GM23248 (cell line): ENCODE results near the gene ZNF205. TPM values are rescaled to one million over a fixed set of nuclear protein-coding genes. Genes with fewer than 3 reads are reported as not detected.
A peak's percentile ranks its signal among the peaks of the same experiment; 100 is the strongest.

Source experiments
- DNase-seq: peaks from one replicate; pipeline ENCODE4 v3.0.0-alpha.2; 2015
- H2AFZ ChIP-seq: fragments of 200-600 bp; sonication (generic); 2 replicates; pipeline ENCODE4 v1.6.1; 2016; ENCODE audit warnings: antibody characterized with exemption
- H3F3A ChIP-seq: fragments of 200-600 bp; sonication (generic); 2 replicates; pipeline ENCODE4 v1.6.1; 2016; ENCODE audit warnings: mild to moderate bottlenecking, antibody characterized with exemption, mixed run types; ENCODE audit not compliant: insufficient read depth
- H3K27ac ChIP-seq: fragments of 200-600 bp; sonication (generic); 2 replicates; pipeline ENCODE4 v1.5.1; 2016; ENCODE audit warnings: mild to moderate bottlenecking
- H3K27me3 ChIP-seq: fragments of 200-600 bp; sonication (generic); replicated peaks from 2 replicates; pipeline ENCODE4 v1.6.1; 2016; ENCODE audit warnings: mild to moderate bottlenecking; ENCODE audit not compliant: insufficient read depth
- H3K36me3 ChIP-seq: fragments of 200-600 bp; sonication (generic); 2 replicates; pipeline ENCODE4 v1.6.1; 2016; ENCODE audit warnings: low read depth, mild to moderate bottlenecking
- H3K4me1 ChIP-seq: fragments of 200-600 bp; sonication (generic); 2 replicates; pipeline ENCODE4 v1.6.1; 2016; ENCODE audit warnings: mild to moderate bottlenecking; ENCODE audit not compliant: insufficient read depth
- H3K4me2 ChIP-seq: fragments of 200-600 bp; sonication (generic); one replicate; pipeline ENCODE4 v1.6.1; 2016; ENCODE audit warnings: mild to moderate bottlenecking; ENCODE audit not compliant: unreplicated experiment
- H3K4me3 ChIP-seq: fragments of 200-600 bp; sonication (generic); 2 replicates; pipeline ENCODE4 v1.5.1; 2016; ENCODE audit warnings: mild to moderate bottlenecking
- H3K79me2 ChIP-seq: fragments of 200-600 bp; sonication (generic); 2 replicates; pipeline ENCODE4 v1.6.1; 2016; ENCODE audit warnings: mild to moderate bottlenecking; ENCODE audit not compliant: insufficient read depth
- H3K9ac ChIP-seq: fragments of 200-600 bp; sonication (generic); 2 replicates; pipeline ENCODE4 v1.6.1; 2016; ENCODE audit warnings: mild to moderate bottlenecking
- H3K9me2 ChIP-seq: fragments of 200-600 bp; sonication (generic); 2 replicates; pipeline ENCODE4 v1.6.1; 2016; ENCODE audit warnings: mixed run types, mild to moderate bottlenecking, moderate library complexity; ENCODE audit not compliant: insufficient read depth
- H3K9me3 ChIP-seq: fragments of 200-600 bp; sonication (generic); one replicate; pipeline ENCODE4 v1.6.1; 2017; ENCODE audit warnings: low read depth
- H4K20me1 ChIP-seq: fragments of 200-600 bp; sonication (generic); 2 replicates; pipeline ENCODE4 v1.6.0; 2016; ENCODE audit not compliant: insufficient read depth
- EZH2 ChIP-seq: fragments of 200-600 bp; sonication (generic); IDR thresholded peaks from 2 replicates; pipeline ENCODE4 v1.6.1; 2018; ENCODE audit warnings: antibody characterized with exemption, mild to moderate bottlenecking; ENCODE audit not compliant: insufficient read depth, poor library complexity, severe bottlenecking
- EZH2phosphoT487 ChIP-seq: fragments of 200-600 bp; sonication (generic); IDR thresholded peaks from 2 replicates; pipeline ENCODE4 v1.6.1; 2018; ENCODE audit warnings: antibody characterized with exemption, moderate library complexity, mild to moderate bottlenecking, low read depth; ENCODE audit not compliant: insufficient read depth
- WGBS, 2 experiments: methylation state at CpG; one replicate each; pipeline ENCODE4 v1.1.6; 2015 to 2017; ENCODE audit warnings: low lambda C conversion rate in 2 of 2, low coverage in 1 of 2; ENCODE audit errors: missing lambda C conversion rate in 2 of 2; 5-methylcytosine and 5-hydroxymethylcytosine counted together
- in situ Hi-C: fragments of 300-500 bp; cut with MboI; formaldehyde crosslinking; loops from 2 replicates; pipeline ENCODE4 v1.15.0; 2020
- polyA plus RNA-seq: library from polyadenylated mRNA; unstranded; fragments of >200 nt; fragmentation: Nextera tagmentation; extraction: Ambion mirVana; gene quantifications from 2 replicates; pipeline ENCODE4 v1.2.1, GENCODE V29; 2016
- total RNA-seq: library from RNA; depleted of rRNA; stranded (reverse); fragments of >200 nt; shearing (Covaris generic); gene quantifications from 2 replicates; pipeline ENCODE4 v1.2.3, GENCODE V29; 2014

ZNF205 gene
- total and polyA plus RNA-seq, 2 experiments from 2014 or later = 4.4 to 14.6 TPM

DNA sequence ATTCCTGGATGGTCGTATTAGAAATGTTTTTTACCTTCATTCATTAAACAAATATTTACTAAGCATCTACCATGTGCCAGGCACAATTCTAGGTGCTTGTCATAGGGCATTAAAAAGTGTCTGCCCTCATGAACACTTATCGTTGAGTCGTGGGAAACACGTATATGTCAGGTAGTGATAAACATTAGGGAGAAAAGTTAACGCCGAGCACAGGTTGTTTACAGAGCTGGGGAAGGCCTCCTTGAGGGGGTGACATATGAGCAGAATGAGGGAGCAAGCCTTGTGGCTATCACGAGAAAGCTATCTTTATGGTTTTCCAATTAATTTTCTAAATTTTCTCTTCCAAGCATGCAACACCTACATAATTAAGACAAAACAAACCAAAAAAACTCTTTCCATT lies 21.5 kb downstream of the ZNF205 start:
- Histone ChIP-seq H3K4me2 (peak overlapping the region; percentile 94), H3K9me2 (no peaks in the 10 kb centered on the region), H3K4me1 (peaks cover 17% of the 10 kb centered on the region), H3K36me3 (no peaks in the 10 kb centered on the region), H3K9ac (peak overlapping the region; percentile 99), H3K27ac (peak overlapping the region; percentile 92), H3F3A (peaks cover 21% of the 10 kb centered on the region), H4K20me1 (no peaks in the 10 kb centered on the region), H3K4me3 (peak overlapping the region; percentile 100), H3K9me3 (no peaks in the 10 kb centered on the region), H3K27me3 (no peaks in the 10 kb centered on the region), H3K79me2 (peaks cover 63% of the 10 kb centered on the region), H2AFZ (peak overlapping the region; percentile 95)
- in situ Hi-C loops = no loop called here
- 8 to 9% methylated on average over 7 of the region's 7 CpGs for WGBS, 2 experiments
- no peak for TF ChIP-seq EZH2phosphoT487
- TF ChIP-seq EZH2 = no peak
- DNase-seq = peak; percentile 36

DNA sequence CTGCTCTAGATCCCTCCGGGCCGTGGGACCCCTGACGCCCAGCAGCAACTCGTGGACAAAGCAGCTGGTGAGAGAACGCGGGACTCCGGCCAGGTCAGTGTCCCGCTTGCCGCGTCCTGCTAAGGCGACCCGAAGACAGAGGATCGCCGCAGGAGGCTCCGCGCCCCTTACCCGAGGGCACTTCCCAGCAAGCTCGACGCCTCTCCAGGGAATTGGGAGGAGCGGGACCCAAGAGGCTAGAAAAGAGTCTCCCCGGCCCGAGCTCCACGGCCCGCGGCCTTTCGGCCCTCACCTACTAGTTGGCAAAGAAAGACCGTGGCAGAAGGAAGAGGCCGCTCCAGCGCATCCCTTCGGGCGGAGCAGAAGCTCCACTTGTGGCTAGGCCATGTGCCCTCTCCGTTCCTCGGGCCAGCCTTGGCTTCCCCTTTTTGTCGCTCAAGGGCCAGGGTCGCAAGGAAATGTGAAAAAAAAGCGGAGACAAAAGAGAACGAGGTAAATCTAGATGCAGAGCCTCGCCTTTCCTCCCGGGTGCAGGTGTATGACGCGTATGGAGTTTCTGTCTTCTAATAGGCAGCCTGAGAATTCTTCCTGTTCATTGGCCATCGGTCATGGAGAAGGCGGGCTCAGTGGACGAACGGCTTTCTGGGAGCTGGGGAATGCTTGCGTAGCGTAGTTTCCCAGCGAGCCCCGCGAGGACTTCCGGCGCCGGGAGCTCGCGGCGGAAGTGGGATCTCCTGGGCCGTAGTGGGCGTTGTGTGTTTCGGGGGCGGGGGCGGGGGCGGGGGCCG lies 22.1 kb downstream of the ZNF205 start, which contains the start of gene ZNF213:
TSS of gene ZNF213 (plus strand) at position 692 of the 788 bp plus-strand sequence. CDS start 2,252 bp downstream, outside the sequence.
- Histone ChIP-seq H3K27me3 (no peaks in the 10 kb centered on the region), H3K4me3 (peak within 1 kb of the TSS; percentile 100), H3K27ac (peak within 1 kb of the TSS; percentile 92), H4K20me1 (no peaks in the 10 kb centered on the region), H3K79me2 (peaks cover 62% of the 10 kb centered on the region), H3K9me3 (no peaks in the 10 kb centered on the region), H3K4me1 (peaks cover 11% of the 10 kb centered on the region), H3F3A (peaks cover 21% of the 10 kb centered on the region), H3K9ac (peak within 1 kb of the TSS; percentile 99), H3K36me3 (no peaks in the 10 kb centered on the region), H3K4me2 (peak within 1 kb of the TSS; percentile 94), H3K9me2 (no peaks in the 10 kb centered on the region), H2AFZ (peak within 1 kb of the TSS; percentile 96)
- in situ Hi-C loops = no loop called here
- peak; percentile 99 for DNase-seq
- WGBS, 2 experiments = 1% methylated on average over 55 to 63 of the region's 63 CpGs
- TF ChIP-seq EZH2 (no peak), EZH2phosphoT487 (no peak)

DNA sequence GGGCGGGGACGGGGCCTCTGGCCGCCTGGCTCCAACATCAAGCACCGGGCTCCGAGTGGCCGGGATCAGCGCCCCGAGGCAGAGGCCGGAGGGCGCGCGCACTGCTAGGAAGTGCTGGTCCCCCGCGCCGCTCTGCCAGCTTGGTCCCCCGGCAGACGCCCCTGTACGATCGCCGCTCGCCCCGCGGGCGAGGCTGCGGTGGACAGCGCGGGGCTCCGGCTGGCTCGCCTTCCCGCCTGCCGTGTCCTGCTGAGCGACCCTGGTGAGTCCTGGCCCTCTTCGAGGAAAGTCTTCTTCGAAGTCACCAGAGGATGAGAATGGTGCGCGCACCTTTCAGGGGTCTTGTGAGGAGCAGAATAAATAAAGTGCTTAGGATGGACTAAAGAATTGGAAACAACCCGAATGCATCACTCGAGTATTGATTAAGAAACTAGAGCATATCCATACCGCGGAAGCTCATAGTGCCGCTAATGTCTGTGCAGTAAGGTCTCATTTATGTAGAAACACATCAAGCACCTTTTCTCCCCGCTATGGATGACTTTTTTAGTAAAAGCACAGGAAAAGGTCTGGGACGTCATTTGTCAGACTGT lies 22.8 kb downstream of the ZNF205 start:
- no peaks in the 10 kb centered on the region for H3K36me3 ChIP-seq
- H3K4me1 ChIP-seq = peaks cover 7% of the 10 kb centered on the region
- H3K4me3 ChIP-seq = peak overlapping the region; percentile 98
- peak overlapping the region; percentile 86 for H3K4me2 ChIP-seq
- H3K9me3 ChIP-seq = no peaks in the 10 kb centered on the region
- in situ Hi-C loops = no loop called here
- 2% methylated on average over 22 to 34 of the region's 43 CpGs for WGBS, 2 experiments
- no peaks in the 10 kb centered on the region for H4K20me1 ChIP-seq
- peaks cover 15% of the 10 kb centered on the region for H3F3A ChIP-seq
- no peaks in the 10 kb centered on the region for H3K9me2 ChIP-seq
- H3K79me2 ChIP-seq = peaks cover 62% of the 10 kb centered on the region
- peak overlapping the region; percentile 70 for H3K27ac ChIP-seq
- H3K9ac ChIP-seq = peak overlapping the region; percentile 91
- TF ChIP-seq EZH2 = no peak
- TF ChIP-seq EZH2phosphoT487 = no peak
- H2AFZ ChIP-seq = peak overlapping the region; percentile 96
- no peak for DNase-seq
- no peaks in the 10 kb centered on the region for H3K27me3 ChIP-seq

DNA sequence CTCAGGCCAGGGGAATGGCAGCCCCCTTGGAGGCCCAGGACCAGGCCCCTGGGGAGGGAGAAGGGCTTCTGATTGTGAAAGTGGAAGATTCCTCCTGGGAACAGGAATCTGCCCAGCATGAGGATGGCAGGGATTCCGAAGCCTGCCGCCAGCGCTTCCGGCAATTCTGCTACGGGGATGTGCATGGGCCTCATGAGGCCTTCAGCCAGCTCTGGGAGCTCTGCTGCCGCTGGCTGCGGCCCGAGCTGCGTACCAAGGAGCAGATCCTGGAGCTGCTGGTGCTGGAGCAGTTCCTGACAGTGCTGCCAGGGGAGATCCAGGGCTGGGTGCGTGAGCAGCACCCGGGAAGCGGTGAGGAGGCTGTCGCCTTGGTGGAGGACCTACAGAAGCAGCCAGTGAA lies 24.9 kb downstream of the ZNF205 start:
- H3K9me3 ChIP-seq = no peaks in the 10 kb centered on the region
- H3K27me3 ChIP-seq = no peaks in the 10 kb centered on the region
- no peaks in the 10 kb centered on the region for H3K9me2 ChIP-seq
- no peak overlapping the region for H3K27ac ChIP-seq
- 93 to 100% methylated on average over 13 of the region's 13 CpGs for WGBS, 2 experiments
- in situ Hi-C loops = no loop called here
- H3K9ac ChIP-seq = no peak overlapping the region; the same call in 1 of the 2 replicates
- H3K79me2 ChIP-seq = peaks cover 52% of the 10 kb centered on the region
- H3K36me3 ChIP-seq = no peaks in the 10 kb centered on the region
- H3K4me2 ChIP-seq = no peak overlapping the region
- TF ChIP-seq EZH2phosphoT487 (no peak), EZH2 (no peak)
- peaks cover 4% of the 10 kb centered on the region; the same call in 1 of the 2 replicates for H3F3A ChIP-seq
- no peaks in the 10 kb centered on the region for H4K20me1 ChIP-seq
- H3K4me1 ChIP-seq = peaks cover 7% of the 10 kb centered on the region
- H2AFZ ChIP-seq = no peak overlapping the region
- H3K4me3 ChIP-seq = no peak overlapping the region
- no peak for DNase-seq
